ENCODE data around the gene SSR4. TPM values are rescaled to one million over a fixed set of nuclear protein-coding genes. Genes with fewer than 3 reads are reported as not detected.

Gene SSR4
- total and polyA plus RNA-seq, 4 donors = 182 to 633 (median 292) TPM

DNA sequence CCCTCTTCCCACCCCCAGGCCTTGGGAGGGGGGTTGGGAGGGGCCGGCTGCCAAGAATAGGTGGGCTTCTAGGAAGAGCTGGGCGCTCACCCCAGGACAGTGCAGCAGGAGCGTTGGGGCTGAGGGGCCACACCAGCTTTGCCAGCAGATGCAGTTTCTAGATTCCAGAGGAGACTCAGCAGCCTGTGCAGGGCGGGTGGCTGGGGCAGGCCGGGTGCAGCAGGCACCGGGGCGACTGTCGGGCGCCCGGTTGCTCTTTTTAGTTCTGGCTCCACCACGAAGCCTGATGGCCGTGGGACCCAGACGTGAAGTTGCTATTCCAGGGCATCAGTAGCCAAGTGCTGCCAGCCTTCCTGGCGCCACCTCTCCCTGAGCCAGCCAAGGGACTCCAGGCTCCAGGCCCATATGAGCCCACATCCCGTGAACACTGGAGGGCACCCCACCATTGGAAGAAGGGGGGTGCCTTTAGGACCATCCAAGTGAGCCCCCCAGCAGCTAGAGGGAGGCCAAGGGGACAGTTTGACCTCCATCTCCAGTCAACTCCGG is 5.8 kb downstream of the SSR4 start:
- WGBS, 2 donors = 10 to 31% methylated on average over 16 of the region's 16 CpGs
- Histone ChIP-seq H3K9me3 (ENCODE audit: control insufficient read depth, low read length) (no peaks in the 10 kb centered on the region), H3K36me3 (ENCODE audit: control insufficient read depth in 1 of 2, insufficient read depth in 2 of 2, low read length in 1 of 2) (peaks cover 0 to 3% of the 10 kb centered on the region in 2 donors), H3K27ac (ENCODE audit: low read depth in 1 of 2, low read length in 2 of 2) (peak overlapping the region in 1 of 2 donors; percentile 54), H3K27me3 (ENCODE audit: control insufficient read depth in 1 of 2, insufficient read depth in 2 of 2, low read length in 1 of 2) (no peaks in the 10 kb centered on the region), H3K4me3 (ENCODE audit: low read length in 2 of 2) (no peak overlapping the region), H3K4me1 (ENCODE audit: control insufficient read depth in 1 of 2, insufficient read depth in 2 of 2, low read length in 2 of 2) (no peaks in the 10 kb centered on the region)
- peak; percentile 39 for ATAC-seq (ENCODE audit: low FRiP score)
- intact Hi-C loops (cut with DNase I) = no loop called here
- no peak for DNase-seq

DNA sequence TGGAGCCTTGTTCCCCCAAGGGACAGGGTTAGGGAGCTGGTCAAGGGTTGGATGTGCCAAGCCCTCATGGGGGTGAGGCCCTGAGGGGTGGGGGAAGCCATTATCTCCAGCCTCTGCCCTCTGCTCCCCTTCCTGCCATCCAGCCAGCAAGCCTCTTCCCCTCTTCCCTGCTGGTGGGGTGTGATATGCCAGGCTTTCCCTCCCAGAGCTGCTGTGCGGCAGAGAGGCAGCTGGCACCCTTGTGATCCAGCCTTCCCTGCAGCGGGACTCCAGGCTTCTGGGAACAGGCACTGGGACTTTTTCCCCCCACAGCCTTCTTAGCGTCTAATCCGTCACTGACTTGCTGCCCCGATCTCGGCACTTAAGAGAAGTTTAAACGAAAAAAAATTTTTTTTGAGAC is 6.3 kb downstream of the SSR4 start:
- no peaks in the 10 kb centered on the region for H3K27me3 ChIP-seq (ENCODE audit: control insufficient read depth in 1 of 2, insufficient read depth in 2 of 2, low read length in 1 of 2)
- H3K36me3 ChIP-seq (ENCODE audit: control insufficient read depth in 1 of 2, insufficient read depth in 2 of 2, low read length in 1 of 2) = peaks cover 0 to 3% of the 10 kb centered on the region in 2 donors
- no peaks in the 10 kb centered on the region for H3K4me1 ChIP-seq (ENCODE audit: control insufficient read depth in 1 of 2, insufficient read depth in 2 of 2, low read length in 2 of 2)
- 48 to 64% methylated on average over 7 of the region's 7 CpGs for WGBS, 2 donors
- peak overlapping the region in 1 of 2 donors; percentile 21 for H3K27ac ChIP-seq (ENCODE audit: low read depth in 1 of 2, low read length in 2 of 2)
- no peaks in the 10 kb centered on the region for H3K9me3 ChIP-seq (ENCODE audit: control insufficient read depth, low read length)
- peak; percentile 4 for ATAC-seq (ENCODE audit: low FRiP score)
- H3K4me3 ChIP-seq (ENCODE audit: low read length in 2 of 2) = no peak overlapping the region
- DNase-seq = no peak
- intact Hi-C loops (cut with DNase I) = no loop called here

DNA sequence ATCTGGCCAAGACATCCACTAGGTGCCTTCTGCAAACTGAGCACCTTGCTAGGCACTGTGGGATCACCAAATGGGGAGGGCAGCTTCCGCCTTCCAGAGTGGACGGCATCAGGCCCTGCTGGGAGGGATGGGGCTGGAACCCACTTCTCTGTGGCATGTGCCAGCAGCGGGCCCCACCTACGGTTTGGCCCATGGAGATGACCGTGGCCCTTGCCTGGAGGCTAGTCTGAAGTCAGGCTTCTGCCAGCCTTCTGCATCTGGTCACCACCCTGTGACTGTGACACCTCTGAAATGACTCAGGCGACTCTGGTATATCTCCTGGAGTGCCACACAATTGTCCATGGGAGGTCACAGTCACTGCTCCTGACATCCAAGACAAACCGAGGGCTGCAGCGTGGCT is 7.2 kb downstream of the SSR4 start:
- intact Hi-C loops (cut with DNase I) = no loop called here
- peaks cover 0 to 3% of the 10 kb centered on the region in 2 donors for H3K36me3 ChIP-seq (ENCODE audit: control insufficient read depth in 1 of 2, insufficient read depth in 2 of 2, low read length in 1 of 2)
- WGBS, 2 donors = 95% methylated on average over 8 of the region's 8 CpGs
- ATAC-seq (ENCODE audit: low FRiP score) = no peak
- no peak overlapping the region for H3K27ac ChIP-seq (ENCODE audit: low read depth in 1 of 2, low read length in 2 of 2)
- H3K27me3 ChIP-seq (ENCODE audit: control insufficient read depth in 1 of 2, insufficient read depth in 2 of 2, low read length in 1 of 2) = no peaks in the 10 kb centered on the region
- H3K9me3 ChIP-seq (ENCODE audit: control insufficient read depth, low read length) = no peaks in the 10 kb centered on the region
- no peaks in the 10 kb centered on the region for H3K4me1 ChIP-seq (ENCODE audit: control insufficient read depth in 1 of 2, insufficient read depth in 2 of 2, low read length in 2 of 2)
- DNase-seq = no peak
- H3K4me3 ChIP-seq (ENCODE audit: low read length in 2 of 2) = no peak overlapping the region

DNA sequence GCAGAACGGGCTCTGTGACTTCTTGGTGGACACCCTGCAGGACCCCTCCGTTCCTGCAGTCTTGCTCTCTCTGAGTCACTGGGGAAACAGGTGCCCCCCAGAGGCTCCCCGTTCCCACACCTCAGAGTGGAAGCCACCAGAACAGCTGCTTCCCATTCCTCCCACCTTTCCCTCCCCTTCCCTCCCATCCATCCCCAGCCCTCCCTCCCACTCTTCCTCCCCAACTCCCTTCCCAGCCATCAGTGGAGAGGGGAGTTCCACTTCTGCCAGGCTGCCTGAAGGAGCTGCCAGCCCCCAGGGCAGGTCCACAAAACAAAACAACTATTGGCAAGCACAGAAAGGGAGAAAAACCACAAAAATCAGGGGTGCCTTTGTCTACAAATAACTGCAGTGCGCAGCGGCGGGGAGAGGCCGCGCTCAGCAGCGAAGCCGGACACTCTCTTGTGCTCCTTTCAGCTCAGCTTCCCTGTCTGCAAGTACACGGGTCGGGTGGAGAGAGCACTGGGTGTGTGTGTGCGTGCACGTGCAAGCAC is 8.1 kb downstream of the SSR4 start:
- Histone ChIP-seq H3K27me3 (ENCODE audit: control insufficient read depth in 1 of 2, insufficient read depth in 2 of 2, low read length in 1 of 2) (no peaks in the 10 kb centered on the region), H3K36me3 (ENCODE audit: control insufficient read depth in 1 of 2, insufficient read depth in 2 of 2, low read length in 1 of 2) (peaks cover 0 to 3% of the 10 kb centered on the region in 2 donors), H3K27ac (ENCODE audit: low read depth in 1 of 2, low read length in 2 of 2) (no peak overlapping the region), H3K9me3 (ENCODE audit: control insufficient read depth, low read length) (no peaks in the 10 kb centered on the region), H3K4me1 (ENCODE audit: control insufficient read depth in 1 of 2, insufficient read depth in 2 of 2, low read length in 2 of 2) (no peaks in the 10 kb centered on the region), H3K4me3 (ENCODE audit: low read length in 2 of 2) (no peak overlapping the region)
- WGBS, 2 donors = 84 to 87% methylated on average over 14 of the region's 14 CpGs
- intact Hi-C loops (cut with DNase I) = no loop called here
- ATAC-seq (ENCODE audit: low FRiP score) (no peak), DNase-seq (no peak)

DNA sequence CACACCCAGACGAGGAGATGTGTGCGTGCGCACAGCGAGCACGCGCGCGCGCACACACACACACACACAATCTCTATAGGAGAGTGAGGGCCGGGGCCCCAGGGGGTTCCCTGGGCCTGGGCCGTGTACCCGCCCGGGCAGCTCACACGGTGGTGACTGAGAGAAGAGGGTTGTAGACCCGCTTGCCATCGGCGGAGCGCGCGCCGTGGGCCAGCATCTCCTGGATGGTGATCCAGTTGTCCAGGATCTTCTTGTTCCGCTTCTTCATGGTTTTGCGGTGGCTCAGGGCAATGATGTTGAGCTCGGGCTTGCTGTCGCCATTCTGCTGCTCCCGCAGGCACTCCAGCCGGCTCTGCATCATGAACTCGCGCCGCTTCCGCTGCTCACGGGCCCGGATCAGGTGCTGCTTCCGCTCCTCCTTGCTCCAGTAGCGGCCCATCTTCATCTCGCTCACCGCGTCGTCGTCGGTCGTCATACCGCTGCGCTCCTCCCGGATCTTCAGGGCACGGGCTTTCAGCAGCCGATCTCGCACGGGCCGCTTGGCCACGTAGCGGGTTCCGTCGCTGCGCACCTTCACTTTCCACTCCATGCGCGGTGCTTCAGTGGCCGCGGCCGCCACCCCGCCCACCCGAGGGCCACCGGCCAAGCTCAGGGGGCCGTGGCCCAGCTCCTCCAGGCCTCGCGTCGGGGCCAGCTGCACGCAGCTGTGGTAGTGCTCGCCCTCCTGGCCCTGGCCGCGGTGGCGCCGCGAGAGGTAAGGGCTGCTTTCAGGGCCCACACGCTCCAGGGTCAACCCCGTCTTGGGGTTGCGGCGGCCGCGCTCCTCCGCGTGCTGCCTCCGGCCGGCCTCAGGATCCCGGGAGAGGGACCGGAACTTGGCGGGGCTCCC is 9.0 kb downstream of the SSR4 start:
- intact Hi-C loops (cut with DNase I) = no loop called here
- DNase-seq (no peak), ATAC-seq (ENCODE audit: low FRiP score) (no peak)
- 95 to 98% methylated on average over 86 to 87 of the region's 87 CpGs for WGBS, 2 donors
- no peaks in the 10 kb centered on the region for H3K27me3 ChIP-seq (ENCODE audit: control insufficient read depth in 1 of 2, insufficient read depth in 2 of 2, low read length in 1 of 2)
- H3K9me3 ChIP-seq (ENCODE audit: control insufficient read depth, low read length) = no peaks in the 10 kb centered on the region
- no peaks in the 10 kb centered on the region for H3K36me3 ChIP-seq (ENCODE audit: control insufficient read depth in 1 of 2, insufficient read depth in 2 of 2, low read length in 1 of 2)
- no peaks in the 10 kb centered on the region for H3K4me1 ChIP-seq (ENCODE audit: control insufficient read depth in 1 of 2, insufficient read depth in 2 of 2, low read length in 2 of 2)
- no peak overlapping the region for H3K4me3 ChIP-seq (ENCODE audit: low read length in 2 of 2)
- no peak overlapping the region for H3K27ac ChIP-seq (ENCODE audit: low read depth in 1 of 2, low read length in 2 of 2)

DNA sequence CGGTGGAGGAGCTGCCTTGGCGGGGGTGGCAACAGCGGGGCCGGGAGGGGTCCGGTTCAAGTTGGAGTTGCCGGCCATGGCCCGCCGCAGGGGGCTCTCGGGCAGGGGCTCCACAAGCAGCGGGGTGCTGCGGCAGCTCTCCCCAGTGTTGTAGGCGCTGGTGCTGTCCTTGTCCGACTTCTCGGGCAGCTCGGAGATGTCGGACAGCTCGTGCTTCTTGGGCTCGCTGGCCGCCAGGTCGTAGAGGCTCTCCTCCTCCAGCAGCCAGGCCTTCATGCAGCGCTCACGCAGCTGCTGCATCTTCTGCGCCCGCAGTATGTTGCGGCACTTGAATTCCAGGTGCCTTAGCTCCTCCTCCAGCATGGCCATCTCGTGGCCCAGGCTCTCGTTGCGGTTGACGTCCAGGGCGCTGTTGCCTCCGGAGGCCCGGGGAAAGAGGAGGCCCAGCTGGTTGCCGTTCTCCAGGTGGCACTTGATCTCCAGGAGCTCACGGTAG is 9.7 kb downstream of the SSR4 start:
- intact Hi-C loops (cut with DNase I) = no loop called here
- Histone ChIP-seq H3K9me3 (ENCODE audit: control insufficient read depth, low read length) (no peaks in the 10 kb centered on the region), H3K27ac (ENCODE audit: low read depth in 1 of 2, low read length in 2 of 2) (no peak overlapping the region), H3K4me3 (ENCODE audit: low read length in 2 of 2) (no peak overlapping the region), H3K4me1 (ENCODE audit: control insufficient read depth in 1 of 2, insufficient read depth in 2 of 2, low read length in 2 of 2) (no peaks in the 10 kb centered on the region), H3K27me3 (ENCODE audit: control insufficient read depth in 1 of 2, insufficient read depth in 2 of 2, low read length in 1 of 2) (no peaks in the 10 kb centered on the region), H3K36me3 (ENCODE audit: control insufficient read depth in 1 of 2, insufficient read depth in 2 of 2, low read length in 1 of 2) (no peaks in the 10 kb centered on the region)
- DNase-seq (no peak), ATAC-seq (ENCODE audit: low FRiP score) (no peak)
- 96 to 97% methylated on average over 34 of the region's 34 CpGs for WGBS, 2 donors

DNA sequence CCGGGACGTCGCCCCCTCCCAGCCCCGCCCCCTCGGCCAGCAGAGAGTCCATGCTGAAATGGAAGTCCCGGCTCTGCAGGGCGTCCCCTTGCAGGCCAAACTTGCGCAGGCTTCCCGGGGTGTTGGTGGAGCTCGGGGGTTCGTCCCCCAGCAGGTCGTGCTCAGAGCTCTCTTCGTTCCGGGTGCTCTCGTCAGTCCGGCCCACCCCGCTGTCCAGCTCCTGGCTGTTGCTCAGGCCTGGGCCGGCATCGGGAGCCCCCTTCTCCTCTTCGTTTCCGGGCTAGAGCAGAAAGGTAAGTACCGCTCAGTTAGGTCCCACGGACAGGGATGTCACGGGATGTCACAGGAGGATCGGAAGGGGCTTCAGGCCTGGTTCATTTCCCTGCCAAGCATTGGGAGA is 10.2 kb downstream of the SSR4 start:
- Histone ChIP-seq H3K27me3 (ENCODE audit: control insufficient read depth in 1 of 2, insufficient read depth in 2 of 2, low read length in 1 of 2) (no peaks in the 10 kb centered on the region), H3K9me3 (ENCODE audit: control insufficient read depth, low read length) (no peaks in the 10 kb centered on the region), H3K36me3 (ENCODE audit: control insufficient read depth in 1 of 2, insufficient read depth in 2 of 2, low read length in 1 of 2) (no peaks in the 10 kb centered on the region), H3K27ac (ENCODE audit: low read depth in 1 of 2, low read length in 2 of 2) (no peak overlapping the region), H3K4me1 (ENCODE audit: control insufficient read depth in 1 of 2, insufficient read depth in 2 of 2, low read length in 2 of 2) (no peaks in the 10 kb centered on the region), H3K4me3 (ENCODE audit: low read length in 2 of 2) (no peak overlapping the region)
- 93 to 94% methylated on average over 24 to 25 of the region's 25 CpGs for WGBS, 2 donors
- DNase-seq = no peak
- no peak for ATAC-seq (ENCODE audit: low FRiP score)
- intact Hi-C loops (cut with DNase I) = no loop called here

DNA sequence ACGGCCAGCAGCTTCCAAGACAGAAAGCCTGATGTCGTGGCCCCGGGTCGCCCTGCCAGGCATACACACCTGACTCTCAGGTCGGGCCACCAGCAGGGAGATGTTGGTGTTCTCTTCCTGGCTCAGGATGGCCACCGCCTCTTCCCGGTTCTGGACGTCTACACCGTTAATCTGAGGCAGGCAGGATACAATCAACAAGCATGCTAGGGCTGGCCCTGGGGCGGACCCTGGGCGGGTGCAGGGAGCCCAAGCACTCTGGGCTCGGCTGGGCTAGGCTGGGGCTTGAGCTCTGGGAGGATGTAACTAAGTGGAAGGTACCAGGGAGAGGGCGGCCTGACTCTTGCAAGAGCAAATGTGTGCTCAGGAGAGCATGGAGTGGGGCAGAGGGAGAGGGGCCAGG is 11.0 kb downstream of the SSR4 start:
- no peak for ATAC-seq (ENCODE audit: low FRiP score)
- no peak overlapping the region for H3K4me3 ChIP-seq (ENCODE audit: low read length in 2 of 2)
- 88 to 95% methylated on average over 13 of the region's 13 CpGs for WGBS, 2 donors

More for the DNA sequence above, 11.0 kb downstream of the SSR4 start:
- intact Hi-C loops (cut with DNase I) = no loop called here
- no peaks in the 10 kb centered on the region for H3K27me3 ChIP-seq (ENCODE audit: control insufficient read depth in 1 of 2, insufficient read depth in 2 of 2, low read length in 1 of 2)
- H3K9me3 ChIP-seq (ENCODE audit: control insufficient read depth, low read length) = no peaks in the 10 kb centered on the region
- H3K27ac ChIP-seq (ENCODE audit: low read depth in 1 of 2, low read length in 2 of 2) = no peak overlapping the region
- no peaks in the 10 kb centered on the region for H3K4me1 ChIP-seq (ENCODE audit: control insufficient read depth in 1 of 2, insufficient read depth in 2 of 2, low read length in 2 of 2)
- H3K36me3 ChIP-seq (ENCODE audit: control insufficient read depth in 1 of 2, insufficient read depth in 2 of 2, low read length in 1 of 2) = no peaks in the 10 kb centered on the region
- DNase-seq = no peak

Measured in aorta (tissue), 5 donors.